NCI-H1105 (cell line): ENCODE data around the gene NUDT14.

Experiments used
- DNase-seq: peaks from one replicate; lab custom pipeline; 2025; lab: John Stamatoyannopoulos, UW

The NUDT14 gene

DNA sequence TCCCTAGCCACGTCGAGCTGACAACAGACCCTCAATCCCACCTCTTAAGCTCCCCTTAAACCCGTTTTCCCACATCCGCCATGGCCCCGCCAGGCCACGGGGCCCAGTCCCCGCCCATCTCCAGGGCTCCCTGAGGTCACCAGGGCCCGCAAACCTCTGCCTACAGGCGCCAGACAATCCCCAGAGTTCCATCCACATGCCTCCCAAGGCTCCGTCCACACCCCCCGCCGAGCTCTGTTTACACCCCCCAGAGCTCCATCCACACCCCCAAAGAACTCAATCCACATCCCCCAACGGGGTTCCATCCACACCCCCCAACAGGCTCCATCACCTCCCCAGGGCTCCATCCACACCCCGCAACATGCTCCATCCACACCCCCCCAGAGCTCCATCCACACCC is 21.8 kb downstream of the NUDT14 start:
- no peak for DNase-seq

DNA sequence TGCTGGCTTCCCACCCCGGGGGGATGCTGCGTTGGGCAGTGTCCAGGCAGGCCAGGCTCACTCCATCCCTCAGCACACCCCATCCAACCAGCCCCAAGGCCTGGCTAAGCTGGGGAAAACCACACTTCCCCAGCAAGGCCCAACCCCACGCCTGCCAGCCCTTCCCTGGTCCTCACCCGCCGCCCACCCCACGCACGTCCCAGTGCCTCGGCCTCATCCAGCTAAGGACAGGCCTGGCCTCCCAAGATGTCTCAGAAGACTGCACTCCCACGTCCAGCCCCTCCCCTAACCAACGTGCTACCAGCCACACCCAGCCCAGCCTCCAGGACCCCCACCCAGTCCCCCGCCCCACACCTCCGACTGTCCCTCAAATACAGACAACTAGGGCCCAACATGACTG is 22.3 kb downstream of the NUDT14 start:
- no peak for DNase-seq

GRCh38 chr14:105157872-105158271 is 23.2 kb downstream of the NUDT14 start:
- DNase-seq: no peak

- no peak for DNase-seq
Observed at GRCh38 chr14:105156414-105157375, 24.4 kb downstream of the NUDT14 start.

DNA sequence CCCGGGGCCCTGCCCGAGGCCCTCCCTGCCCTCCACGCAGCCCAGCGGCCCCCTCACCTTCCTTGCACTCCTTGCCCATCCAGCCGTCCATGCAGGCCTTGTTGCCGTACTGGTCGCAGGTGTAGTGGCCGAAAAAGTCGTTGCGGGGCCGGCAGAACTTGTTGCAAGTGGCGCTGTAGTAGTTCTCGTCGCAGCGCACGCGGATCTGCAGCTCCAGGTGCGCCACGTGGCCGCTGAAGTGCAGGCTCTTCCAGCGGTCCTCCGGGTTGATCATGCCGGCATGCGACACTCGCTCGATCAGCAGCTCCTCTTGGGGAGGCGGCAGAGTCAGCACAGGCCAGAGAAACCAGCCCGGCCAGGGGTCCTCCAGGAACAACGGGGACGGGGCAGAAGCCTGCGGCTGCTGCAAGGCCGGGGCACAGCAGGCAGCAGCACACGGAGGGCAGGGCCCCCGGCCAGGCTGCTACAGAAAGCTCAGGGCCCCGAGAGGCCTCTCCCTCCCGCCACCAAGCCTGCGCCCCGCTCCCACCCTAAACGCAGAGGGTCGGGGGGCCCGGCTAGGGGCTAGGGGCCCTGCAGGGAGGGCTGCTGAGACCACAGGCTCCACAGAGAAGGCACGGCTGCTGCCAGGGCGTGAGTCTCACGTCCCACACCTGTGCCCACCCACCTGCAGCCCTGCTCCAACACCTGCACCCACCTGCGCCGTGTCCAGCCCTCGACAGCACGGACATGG is 25.3 kb downstream of the NUDT14 start:
- no peak for DNase-seq

- no peak for DNase-seq
Observed at GRCh38 chr14:105155071-105155651, 26.0 kb downstream of the NUDT14 start.

DNA sequence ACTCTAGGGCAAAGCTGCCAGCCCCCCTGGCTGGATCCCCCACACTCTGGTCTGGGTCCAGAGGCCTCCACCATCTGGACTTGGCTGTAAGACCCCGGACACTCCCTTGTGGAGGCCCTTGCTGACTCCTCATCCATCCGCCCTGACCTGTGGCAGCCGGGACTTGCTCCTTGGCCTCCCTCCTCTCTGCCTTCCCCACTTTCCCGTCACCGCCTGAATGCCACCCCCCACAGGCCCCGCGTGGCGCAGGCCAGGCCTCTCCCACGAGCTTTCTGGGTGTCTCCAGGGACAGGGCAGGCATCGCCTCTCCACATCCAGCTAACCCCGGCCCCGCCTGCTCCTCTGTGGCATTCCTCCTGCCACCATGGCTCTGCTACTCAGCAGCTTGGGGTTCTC is 26.6 kb downstream of the NUDT14 start:
- no peak for DNase-seq

DNA sequence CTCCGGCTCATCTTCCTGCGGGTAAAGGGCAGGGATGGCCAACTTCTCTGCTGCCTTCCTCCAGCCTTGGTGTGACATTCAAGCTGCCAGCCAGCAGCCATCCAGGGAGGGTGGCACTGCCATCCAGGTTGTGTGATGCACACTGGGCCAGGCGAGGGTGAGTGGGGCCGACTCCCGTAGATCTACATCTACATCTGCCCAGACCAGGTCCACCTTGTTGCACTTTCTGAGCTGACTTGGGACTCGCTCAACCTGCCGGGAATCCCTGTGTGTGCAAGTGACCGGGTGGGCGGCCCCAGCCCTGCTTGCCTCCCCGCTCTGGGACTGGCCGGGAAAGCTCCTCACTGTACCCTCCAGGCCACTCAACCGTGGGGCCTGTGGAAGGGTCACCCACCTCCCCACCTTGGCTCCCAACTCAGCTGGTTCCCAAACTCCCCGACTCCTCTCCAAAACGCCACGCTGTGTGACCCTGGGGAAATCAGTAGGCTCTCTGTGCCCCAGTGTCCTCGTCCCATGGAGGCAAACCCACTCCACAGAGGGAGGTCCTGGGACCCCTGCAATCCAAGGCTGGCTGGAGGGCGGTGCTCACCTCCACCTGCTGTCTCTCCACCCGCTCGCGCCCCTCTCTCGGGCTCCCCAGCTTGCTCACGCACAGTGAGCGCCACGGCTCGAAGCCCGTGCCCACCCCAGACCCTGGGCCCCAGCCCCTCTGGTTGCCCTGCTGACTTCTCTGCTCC is 27.2 kb downstream of the NUDT14 start:
- no peak for DNase-seq

- DNase-seq: no peak
Observed at GRCh38 chr14:105153331-105153731, 27.8 kb downstream of the NUDT14 start.

- DNase-seq: no peak
Observed at GRCh38 chr14:105152794-105153241, 28.3 kb downstream of the NUDT14 start.

DNA sequence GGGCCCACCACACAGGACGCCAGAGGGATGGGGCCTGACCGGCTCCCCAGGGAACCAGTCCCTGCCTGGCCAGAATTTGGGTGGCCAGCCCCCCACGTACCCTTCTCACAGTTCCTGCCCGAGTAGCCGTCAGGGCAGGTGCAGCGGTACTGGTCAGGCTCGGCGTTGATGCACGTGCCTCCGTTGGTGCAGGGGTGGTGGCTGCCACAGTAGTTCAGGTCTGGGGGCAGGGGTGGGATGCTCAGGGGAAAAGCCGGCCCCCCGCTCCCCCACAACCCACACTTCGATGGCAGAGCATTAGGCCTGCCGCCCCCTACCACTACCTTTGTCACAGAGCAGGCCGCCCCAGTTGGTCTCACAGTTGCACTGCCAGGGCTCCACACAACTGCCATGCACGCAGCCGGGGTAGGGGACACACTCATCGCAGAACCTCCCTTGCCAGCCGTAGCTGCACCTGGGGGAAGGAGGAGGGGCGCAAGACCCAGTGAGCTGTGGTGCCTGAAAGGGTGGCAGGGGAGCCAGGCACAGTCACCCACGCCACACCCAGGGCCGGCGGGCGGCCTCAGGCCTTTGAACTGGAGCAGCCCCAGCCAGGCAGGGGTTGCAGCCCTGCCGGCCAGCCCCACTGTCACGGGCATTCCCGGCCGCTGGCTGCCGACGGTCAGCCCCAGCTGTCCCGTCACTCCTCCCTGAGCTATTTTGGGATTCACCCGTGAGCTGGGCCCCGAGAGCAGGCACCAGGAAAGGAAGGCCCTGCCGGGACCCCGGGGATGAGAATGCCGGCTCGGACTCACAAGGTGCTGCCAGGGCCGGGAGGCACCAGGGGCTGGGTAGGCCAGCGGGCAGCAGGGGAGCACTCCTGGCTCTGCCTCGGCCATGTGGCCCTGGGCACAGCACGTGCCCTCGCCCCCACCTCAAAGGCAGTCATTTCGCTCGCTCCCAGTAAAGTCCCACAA is 29.0 kb downstream of the NUDT14 start:
- DNase-seq: no peak

DNA sequence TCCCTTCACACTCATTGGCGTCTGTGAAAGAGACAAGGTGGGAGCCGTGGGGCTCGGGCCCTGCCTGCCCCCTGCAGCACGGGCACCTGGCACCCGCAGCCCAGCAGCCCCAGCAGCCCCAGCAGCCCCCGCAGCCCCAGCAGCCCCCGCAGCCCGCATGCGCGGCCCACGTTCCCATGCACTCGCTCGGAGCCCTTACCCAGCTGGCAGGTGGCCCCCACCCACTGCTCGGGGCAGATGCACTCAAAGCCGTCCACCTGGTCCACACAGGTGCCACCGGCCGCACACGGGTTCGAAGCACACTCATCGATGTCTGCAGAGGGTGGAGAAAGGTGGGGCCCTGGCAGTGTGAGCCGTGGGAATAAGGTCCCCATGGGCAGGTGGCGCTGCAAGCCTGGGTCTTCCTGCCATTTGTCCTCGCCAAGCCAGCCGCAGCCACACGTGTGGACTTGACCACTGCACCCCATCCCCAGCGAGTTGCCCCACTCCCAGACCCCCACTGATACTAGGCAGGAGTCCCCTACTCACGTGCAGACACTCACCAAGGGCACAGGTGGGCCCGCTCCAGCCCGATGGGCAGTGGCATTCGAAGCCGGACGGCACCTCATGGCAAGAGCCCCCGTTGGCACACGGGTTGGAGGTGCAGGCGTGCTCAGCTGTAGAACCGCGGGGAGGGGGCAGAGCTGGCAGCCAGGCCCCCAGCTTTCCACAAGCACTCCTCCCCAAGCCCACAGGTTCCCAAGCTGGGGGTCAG is 29.9 kb downstream of the NUDT14 start:
- DNase-seq: no peak

GRCh38 chr14:105150368-105151083 is 30.6 kb downstream of the NUDT14 start:
- DNase-seq: no peak

GRCh38 chr14:105150026-105150367 is 31.1 kb downstream of the NUDT14 start:
- DNase-seq: no peak

- no peak for DNase-seq
Observed at GRCh38 chr14:105149146-105149781, 31.8 kb downstream of the NUDT14 start.

DNA sequence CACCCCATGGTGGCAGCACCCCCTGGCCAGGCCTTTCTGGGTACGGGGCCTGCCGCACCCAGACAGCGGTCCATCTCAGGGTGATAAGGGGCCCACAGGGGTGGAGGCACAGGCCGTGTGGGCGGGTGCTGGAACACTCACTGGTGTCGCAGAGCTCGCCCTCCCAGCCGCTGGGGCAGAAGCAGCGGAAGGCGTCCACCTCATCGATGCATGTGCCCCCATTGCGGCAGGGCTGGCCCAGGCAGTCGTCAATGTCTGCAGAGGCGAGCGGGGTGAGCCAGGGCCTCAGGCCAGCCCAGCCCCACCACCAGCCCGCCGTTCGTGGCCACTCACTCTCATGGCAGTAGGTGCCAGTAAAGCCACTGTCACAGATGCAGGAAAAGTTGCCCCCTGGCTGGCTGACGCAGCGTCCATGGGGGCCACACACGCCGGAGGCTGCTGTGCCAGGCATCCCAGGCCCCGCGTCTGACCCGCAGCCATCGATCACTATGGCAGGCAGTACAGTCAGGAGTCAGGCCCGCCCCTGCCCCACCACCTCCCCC is 32.4 kb downstream of the NUDT14 start:
- no peak for DNase-seq

GRCh38 chr14:105147671-105148603 is 33.2 kb downstream of the NUDT14 start:
- DNase-seq: no peak
